Jurkat, Clone E6-1 (cell line): ENCODE measurements around the gene PADI4. TPM values are rescaled to one million over a fixed set of nuclear protein-coding genes. Genes with fewer than 3 reads are reported as not detected.

Experiments used
- DNase-seq: peaks from one replicate; pipeline ENCODE4 v3.0.0-alpha.2; 2011; ENCODE audit warnings: low read depth, low spot score
- H3K4me3 ChIP-seq: 2 replicates; pipeline ENCODE4 v1.5.1; 2011; ENCODE audit warnings: mild to moderate bottlenecking, low read length, control low read depth, moderate library complexity
- polyA plus RNA-seq: library from polyadenylated mRNA; unstranded; fragments of >200 nt; gene quantifications from one replicate; pipeline ENCODE4 v1.2.1, GENCODE V29; 2012; ENCODE audit warnings: missing spikeins; ENCODE audit not compliant: insufficient read length, insufficient read depth

PADI4 gene
- polyA plus RNA-seq: not detected

DNA sequence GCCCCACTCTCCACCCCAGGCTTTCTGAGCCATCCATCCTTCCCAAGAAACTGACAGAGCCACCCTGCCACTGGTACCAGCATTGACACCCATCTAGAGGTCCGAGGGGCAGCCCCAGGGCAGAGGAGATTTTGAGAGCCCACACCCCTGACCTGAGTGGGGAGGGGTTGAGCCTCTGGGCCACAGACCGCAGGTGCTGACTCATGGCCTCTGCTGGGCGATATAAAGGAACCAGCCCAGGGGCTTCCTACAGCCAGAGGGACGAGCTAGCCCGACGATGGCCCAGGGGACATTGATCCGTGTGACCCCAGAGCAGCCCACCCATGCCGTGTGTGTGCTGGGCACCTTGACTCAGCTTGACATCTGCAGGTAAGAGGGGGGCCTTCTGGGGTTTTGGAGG lies at the start of gene PADI4:
Gene PADI4, plus strand, starts transcription at position 252 of the 400 bp plus-strand sequence. Its CDS starts 26 bp downstream, at position 278.
- DNase-seq: no peak
- no peak within 1 kb of the TSS for H3K4me3 ChIP-seq

GRCh38 chr1:17258758-17259130 lies 49.3 kb upstream of the PADI4 start:
- H3K4me3 ChIP-seq: no peak overlapping the region
- DNase-seq: no peak

- no peak for DNase-seq
- no peak overlapping the region for H3K4me3 ChIP-seq
Measured at GRCh38 chr1:17259233-17259873, 48.6 kb upstream of the PADI4 start.

GRCh38 chr1:17260264-17260663 lies 47.7 kb upstream of the PADI4 start:
- H3K4me3 ChIP-seq: no peak overlapping the region

DNA sequence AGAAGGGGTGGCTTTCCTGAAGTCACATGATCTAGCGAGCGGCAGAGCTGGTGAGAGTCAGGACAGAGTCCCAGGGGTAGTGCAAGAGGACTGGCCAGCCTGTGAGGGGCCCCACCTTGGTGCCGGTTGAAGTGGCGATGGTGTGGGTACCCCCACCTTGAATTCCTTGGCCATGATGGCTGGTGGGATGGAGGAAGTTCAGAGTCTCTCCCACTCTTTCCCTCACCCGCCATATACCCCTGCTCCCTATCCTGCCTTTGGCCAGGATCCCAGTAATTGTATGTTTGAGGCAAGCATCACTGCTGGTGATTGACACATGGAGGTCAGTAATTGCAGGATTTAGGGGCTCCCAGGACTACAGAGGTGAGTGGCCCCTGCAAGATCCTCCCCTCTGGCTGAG lies 47.3 kb upstream of the PADI4 start:
- H3K4me3 ChIP-seq: no peak overlapping the region
- no peak for DNase-seq

More at GRCh38 chr1:17260264-17260663, 47.7 kb upstream of the PADI4 start:
- DNase-seq: no peak

- DNase-seq: no peak
- no peak overlapping the region for H3K4me3 ChIP-seq
Measured at GRCh38 chr1:17263936-17264335, 44.1 kb upstream of the PADI4 start.

DNA sequence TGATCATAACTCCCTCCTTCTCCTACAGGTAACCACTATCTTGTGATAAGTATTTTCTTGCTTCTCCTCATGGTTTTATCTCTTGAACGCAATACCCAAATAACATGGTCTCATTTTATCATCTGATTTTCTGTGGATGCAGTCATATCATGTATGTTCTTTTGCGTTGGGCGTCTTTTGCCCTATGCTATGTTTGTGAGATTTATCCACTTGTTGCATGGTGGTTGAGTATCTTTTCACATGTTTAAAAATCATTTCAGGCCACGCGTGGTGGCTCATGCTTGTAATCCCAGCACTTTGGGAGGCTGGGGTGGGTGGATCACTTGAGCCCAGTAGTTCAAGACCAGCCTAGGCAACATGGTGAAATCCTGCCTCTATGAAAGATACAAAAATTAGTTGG lies 43.5 kb upstream of the PADI4 start:
- DNase-seq: no peak
- H3K4me3 ChIP-seq: no peak overlapping the region

DNA sequence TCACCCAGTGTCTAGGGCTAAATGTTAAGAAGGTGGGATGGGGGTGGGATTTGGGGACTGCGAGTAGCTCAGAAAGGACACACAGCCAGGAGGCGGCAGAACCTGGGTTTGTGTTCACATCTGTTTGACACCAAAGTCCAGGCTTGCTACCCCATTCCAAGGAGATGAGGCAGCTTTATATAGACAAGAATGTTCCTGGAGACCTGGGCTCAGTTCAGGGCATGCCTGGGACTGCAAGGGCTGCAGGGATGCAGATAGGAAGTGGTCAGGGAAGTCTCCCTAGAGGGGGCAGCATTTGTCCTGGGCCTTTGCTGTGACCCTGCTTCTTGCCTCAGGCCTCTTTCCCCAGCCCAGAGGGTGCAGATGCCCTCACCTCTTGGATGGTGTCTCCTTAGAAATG lies 42.8 kb upstream of the PADI4 start:
- H3K4me3 ChIP-seq: no peak overlapping the region
- no peak for DNase-seq

DNA sequence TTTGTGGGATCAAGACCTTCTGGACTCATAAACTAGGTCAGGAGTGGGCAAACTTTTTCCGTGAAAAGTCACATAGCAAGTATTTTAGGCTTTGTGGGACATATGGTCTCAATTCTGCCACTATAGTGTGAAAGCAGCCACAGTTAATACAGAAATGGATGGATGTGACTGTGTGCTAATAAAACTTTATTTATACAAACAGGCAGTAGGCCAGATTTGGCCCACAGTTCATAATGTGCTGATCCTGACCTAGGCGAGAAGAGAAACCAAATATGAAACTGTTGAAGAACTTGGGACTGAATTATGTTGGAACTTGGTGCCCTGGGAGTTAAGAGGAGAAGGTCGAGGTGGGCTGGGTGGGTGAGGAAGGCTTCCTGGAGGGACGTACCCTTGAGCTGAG lies 42.0 kb upstream of the PADI4 start:
- no peak for DNase-seq
- no peak overlapping the region for H3K4me3 ChIP-seq

GRCh38 chr1:17270891-17271765 lies 36.9 kb upstream of the PADI4 start:
- DNase-seq: no peak
- no peak overlapping the region for H3K4me3 ChIP-seq

DNA sequence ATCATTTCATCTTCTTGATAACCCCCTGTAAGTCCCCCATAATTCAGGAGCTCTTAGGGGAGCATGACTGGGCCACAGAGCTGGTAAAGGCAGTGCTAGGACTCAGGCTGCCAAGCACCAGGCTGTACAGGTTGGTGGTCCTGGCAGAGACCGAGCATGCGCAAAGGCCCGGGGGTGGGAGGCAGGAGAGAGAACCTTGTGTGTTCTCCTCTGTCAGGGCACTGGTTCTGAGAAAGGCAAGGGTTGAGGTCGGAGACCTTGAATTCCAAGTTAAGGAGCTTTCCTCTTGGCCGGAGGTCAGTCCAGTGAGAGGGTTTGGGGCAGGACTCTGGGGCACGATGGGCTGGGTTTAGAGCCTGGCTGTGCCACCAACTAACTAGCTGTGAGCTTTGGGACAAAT lies 35.9 kb upstream of the PADI4 start:
- no peak overlapping the region for H3K4me3 ChIP-seq
- no peak for DNase-seq

DNA sequence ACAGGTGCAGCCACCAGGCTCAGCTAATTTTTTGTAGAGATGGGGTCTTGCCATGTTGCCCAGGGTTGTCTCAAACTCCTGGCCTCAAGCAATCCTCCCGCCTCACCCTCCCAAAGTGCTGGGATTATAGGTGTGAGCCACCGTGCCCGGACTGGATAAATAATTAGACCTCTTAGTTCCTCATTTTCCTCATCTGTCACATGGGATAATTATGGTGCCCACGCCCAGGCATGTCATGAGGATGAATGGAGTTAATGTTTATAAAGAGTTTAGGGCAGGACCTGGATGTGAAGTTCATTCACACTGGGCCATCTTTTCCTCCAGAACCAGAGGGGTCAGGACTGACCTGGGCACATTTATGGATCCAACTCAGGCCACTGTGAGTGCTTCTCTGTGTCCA lies 35.4 kb upstream of the PADI4 start:
- no peak for DNase-seq
- H3K4me3 ChIP-seq: no peak overlapping the region

GRCh38 chr1:17273096-17273495 lies 34.9 kb upstream of the PADI4 start:
- H3K4me3 ChIP-seq: no peak overlapping the region
- DNase-seq: no peak

DNA sequence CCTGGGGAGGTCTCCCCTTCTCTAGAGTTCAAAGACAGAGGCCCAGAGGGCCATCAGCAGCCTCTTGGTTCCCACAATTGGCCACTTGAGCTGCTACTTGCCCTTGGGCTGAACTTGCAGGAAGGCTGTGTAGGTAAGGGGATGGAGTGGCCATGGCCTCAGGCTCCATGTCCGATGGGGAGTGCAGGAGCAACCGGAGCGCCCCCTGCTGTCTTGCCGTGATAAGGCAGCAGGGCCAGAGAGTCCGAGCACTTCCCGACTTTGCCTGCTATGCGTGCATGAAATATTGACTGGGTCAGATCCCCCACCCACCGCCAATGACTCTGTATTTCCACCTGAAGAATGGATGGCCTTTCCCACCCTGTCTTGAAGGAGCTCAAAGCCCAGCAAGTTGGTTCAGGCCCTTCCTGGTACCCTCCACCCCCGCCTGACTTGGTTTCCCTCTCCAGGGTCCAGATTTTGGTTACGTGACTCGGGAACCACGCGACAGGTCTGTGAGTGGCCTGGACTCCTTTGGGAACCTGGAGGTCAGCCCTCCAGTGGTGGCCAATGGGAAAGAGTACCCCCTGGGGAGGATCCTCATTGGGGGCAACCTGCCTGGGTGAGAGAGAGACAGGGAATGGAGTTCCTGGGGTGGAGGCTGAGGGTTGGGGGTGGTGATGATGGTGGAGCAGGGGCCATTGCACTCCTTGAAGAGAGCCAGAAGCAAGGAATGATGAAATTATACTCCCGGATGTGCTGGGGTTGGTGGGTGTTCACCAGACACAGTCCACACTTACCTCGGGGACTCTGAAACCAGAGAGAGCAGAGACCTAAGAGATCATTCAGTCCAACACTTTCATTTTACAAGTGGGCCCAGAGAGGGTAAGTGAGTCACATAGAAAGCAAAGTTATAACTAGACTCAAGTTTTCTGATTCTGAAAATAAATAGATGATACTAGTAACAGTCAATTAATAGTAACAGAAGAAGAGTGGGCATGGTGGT lies 33.5 kb upstream of the PADI4 start:
- peak; percentile 9 for DNase-seq
- H3K4me3 ChIP-seq: no peak overlapping the region

DNA sequence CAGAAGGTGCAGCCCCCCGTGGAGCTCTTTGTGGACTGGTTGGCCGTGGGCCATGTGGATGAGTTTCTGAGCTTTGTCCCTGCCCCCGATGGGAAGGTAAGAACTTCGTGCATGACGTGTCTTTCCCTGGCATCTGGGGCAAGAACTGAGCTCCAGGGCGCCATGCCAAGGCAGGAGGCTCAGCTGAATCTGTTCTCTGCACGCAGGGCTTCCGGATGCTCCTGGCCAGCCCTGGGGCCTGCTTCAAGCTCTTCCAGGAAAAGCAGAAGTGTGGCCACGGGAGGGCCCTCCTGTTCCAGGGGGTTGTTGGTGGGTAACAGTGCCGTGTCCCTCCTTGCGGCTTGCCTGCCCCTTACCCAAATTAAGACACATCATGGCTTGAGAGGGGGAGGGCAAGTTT lies 31.4 kb upstream of the PADI4 start:
- DNase-seq: no peak
- H3K4me3 ChIP-seq: no peak overlapping the region

- no peak for DNase-seq
- no peak overlapping the region for H3K4me3 ChIP-seq
Measured at GRCh38 chr1:17277511-17278159, 30.4 kb upstream of the PADI4 start.

DNA sequence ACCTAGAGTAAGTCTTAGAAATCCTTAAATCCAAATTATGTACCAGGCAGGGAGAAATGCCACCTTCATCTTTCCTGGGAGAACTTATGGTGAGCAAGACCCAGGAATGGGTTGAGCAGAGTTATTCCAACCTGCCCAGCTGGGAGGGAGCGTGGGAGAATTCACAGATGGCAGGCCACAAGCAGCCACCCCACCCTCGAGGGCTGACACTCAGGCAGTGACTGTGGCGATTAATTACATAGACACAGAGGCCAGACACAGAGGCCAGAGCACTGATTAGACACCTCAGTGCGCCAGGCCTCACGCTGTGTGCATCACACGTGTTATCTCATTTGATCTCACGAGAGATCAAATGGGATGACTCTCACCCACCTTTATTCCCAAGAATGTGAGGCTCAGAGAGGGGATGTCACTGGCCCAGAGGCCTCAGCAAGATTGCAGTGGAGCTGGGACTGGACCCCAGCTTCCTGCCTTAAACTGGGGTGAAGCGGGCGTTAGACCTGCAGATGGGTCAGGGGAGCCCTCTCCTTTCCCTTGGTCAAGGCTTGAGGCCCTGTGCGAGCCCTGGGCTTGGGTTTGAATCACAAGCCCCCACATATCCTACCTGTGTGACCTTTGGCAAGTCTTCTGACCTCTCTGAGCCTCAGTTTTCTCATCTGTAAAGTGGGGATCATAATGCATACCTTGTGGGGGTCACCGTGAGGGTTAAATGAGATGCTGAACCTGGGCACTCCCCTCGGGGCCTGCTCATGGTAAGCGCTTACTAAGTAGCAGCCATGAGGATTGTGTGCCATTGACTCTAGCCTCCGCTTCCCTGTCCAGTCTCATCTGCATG lies 28.8 kb upstream of the PADI4 start:
- no peak for DNase-seq
- no peak overlapping the region for H3K4me3 ChIP-seq

GRCh38 chr1:17280436-17280835 lies 27.6 kb upstream of the PADI4 start:
- no peak overlapping the region for H3K4me3 ChIP-seq
- DNase-seq: no peak
